Measurements from ENCODE around the gene PTPRF.

GRCh38 chr1:43534256-43534655 is 3.6 kb downstream of the PTPRF start:
- TF ChIP-seq, protein P1, sequence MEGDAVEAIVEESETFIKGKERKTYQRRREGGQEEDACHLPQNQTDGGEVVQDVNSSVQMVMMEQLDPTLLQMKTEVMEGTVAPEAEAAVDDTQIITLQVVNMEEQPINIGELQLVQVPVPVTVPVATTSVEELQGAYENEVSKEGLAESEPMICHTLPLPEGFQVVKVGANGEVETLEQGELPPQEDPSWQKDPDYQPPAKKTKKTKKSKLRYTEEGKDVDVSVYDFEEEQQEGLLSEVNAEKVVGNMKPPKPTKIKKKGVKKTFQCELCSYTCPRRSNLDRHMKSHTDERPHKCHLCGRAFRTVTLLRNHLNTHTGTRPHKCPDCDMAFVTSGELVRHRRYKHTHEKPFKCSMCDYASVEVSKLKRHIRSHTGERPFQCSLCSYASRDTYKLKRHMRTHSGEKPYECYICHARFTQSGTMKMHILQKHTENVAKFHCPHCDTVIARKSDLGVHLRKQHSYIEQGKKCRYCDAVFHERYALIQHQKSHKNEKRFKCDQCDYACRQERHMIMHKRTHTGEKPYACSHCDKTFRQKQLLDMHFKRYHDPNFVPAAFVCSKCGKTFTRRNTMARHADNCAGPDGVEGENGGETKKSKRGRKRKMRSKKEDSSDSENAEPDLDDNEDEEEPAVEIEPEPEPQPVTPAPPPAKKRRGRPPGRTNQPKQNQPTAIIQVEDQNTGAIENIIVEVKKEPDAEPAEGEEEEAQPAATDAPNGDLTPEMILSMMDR (IDR thresholded peaks at IDR 0.05) = no peak
- no peak for TF ChIP-seq POLR2AphosphoS5 (IDR thresholded peaks at IDR 0.05)
- TF ChIP-seq EP300 (IDR thresholded peaks at IDR 0.05) = no peak
- TF ChIP-seq POLR2A (IDR thresholded peaks at IDR 0.05; ENCODE audit: low read depth) = no peak
